GM18508 (cell line): ENCODE results near the gene ANXA11.

ENCODE experiments used
- ATAC-seq: cut with Tn5 transposase; IDR thresholded peaks from one replicate; pipeline ENCODE4 v1.9.1; 2021; ENCODE audit warnings: moderate number of reproducible peaks; ENCODE audit not compliant: insufficient read depth, unreplicated experiment

The ANXA11 gene

GRCh38 chr10:80126876-80127275 lies 78.5 kb downstream of the ANXA11 start:
- no peak for ATAC-seq

DNA sequence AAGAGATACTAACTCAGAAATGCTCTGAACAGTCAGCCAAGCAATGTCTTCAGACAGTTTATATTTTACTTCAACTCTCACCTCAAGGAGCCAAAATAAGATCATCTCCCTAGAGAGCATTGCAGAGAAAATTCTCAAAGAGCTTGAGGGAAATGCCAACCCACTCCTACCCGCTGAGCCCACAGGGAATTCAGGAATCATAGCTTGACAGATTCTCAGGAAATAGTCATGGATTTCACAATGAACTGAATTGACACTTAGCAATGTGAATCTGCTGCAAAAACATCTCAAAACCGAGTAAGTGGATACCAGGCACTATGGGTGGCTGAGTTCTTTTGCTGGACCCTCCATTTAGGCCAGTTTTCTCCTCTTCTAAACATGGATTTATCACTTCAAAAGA lies 82.6 kb downstream of the ANXA11 start:
- no peak for ATAC-seq

GRCh38 chr10:80122110-80122710 lies 83.1 kb downstream of the ANXA11 start:
- ATAC-seq: no peak

GRCh38 chr10:80118669-80119068 lies 86.7 kb downstream of the ANXA11 start:
- no peak for ATAC-seq

- no peak for ATAC-seq
Measured at GRCh38 chr10:80110986-80111385, 94.4 kb downstream of the ANXA11 start.

DNA sequence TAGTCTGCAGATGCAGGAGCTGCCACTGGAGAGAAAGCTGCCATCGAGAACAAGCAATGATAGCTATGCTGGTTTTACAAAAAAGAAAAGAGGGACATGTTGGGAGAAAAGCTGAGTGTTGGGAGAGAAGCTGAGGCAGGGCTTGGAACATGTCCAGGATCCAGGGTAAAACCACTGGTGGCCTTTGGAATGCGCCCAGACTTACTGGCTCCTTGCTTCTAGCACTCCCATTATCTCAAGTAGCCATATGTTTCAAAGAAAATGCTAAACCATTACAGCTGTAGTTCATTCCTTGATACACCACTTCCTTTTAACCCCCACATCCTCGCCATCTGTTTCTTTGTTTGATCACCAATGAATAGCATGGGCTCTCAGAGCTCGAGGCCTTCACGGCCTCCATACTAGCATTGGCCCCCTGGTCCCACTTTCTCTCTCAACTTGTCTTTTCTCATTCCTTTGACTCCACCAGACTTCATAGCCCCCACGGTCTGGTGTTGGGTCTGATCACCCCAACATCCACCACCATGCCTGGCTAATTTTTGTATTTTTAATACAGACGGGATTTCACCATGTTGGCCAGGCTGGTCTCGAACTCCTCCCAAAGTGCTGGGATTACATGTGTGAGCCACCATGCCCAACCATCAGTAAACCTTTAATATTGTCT lies 96.6 kb downstream of the ANXA11 start:
- ATAC-seq: no peak

DNA sequence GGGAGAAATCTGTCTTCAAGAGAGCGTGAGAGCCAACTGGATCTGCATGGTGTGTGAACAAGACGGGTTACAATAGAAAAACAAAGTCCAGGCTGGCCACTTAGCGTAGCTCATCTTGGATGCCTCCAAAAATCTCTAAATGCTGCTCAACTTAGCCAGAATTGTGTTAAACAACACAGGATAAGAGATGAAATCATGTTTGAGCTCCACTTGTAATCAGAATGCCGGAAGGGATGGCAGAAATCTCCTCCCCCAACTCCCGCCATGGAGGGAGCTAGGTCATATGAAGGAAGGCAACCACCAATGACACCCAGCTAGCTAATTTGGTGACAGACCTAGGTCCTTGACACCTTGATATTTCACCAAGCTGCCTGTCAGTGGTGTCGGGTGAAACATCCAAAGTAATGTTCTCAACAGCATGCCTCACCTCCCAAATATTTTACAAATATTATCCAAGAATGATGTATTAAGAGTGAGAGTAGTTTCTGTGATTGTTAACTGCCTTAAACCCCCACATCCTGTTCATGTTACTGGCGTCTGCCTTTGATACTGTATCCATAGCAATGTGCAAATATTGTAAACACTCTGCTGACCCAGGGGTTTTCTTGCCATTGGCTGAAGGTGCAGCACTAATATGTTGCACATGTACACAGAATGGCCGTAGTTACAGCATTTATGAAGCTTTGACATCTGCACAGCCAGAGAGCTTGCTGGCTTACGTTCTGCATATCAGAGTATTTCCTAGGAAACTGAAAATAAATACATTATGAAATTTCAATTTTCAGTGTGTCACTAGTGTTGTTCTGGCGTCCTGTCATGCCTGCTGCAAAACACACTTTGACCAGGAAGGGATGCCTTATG lies 101.0 kb downstream of the ANXA11 start:
- no peak for ATAC-seq
